Esophagus muscularis mucosa (tissue), 3 donors: ENCODE results near the gene VRK2.

Source experiments
- CTCF ChIP-seq, 3 experiments: fragments of 200-600 bp in 2 of 3; fragments of 450-650 bp in 1 of 3; sonication (generic) in 2 of 3; IDR thresholded peaks; one replicate each; pipeline ENCODE4 v1.5.1; 2017 to 2019; ENCODE audit warnings: antibody characterized with exemption in 3 of 3, mild to moderate bottlenecking in 2 of 3, moderate library complexity in 1 of 3
- POLR2A ChIP-seq: fragments of 450-650 bp; IDR thresholded peaks from one replicate; pipeline ENCODE4 v1.6.1; 2017; ENCODE audit warnings: antibody characterized with exemption, moderate library complexity, mild to moderate bottlenecking, low read depth

GRCh38 chr2:58057707-58058530 is 11.3 kb downstream of the VRK2 start:
- TF ChIP-seq POLR2A (no peak), CTCF (IDR thresholded peaks at IDR 0.05) (no peak)
